Adrenal gland (tissue), 12 donors: ENCODE data around the gene FNBP1L. TPM values are rescaled to one million over a fixed set of nuclear protein-coding genes. Genes with fewer than 3 reads are reported as not detected.

Experiments used
- DNase-seq, 7 donors: peaks; one replicate each; pipeline ENCODE4 v3.0.0-alpha.2; 2019 to 2020
- H3K27ac ChIP-seq, 5 donors: fragments of 200-600 bp; sonication (generic) in 4 of 5; 1 replicate in 3 of 5; 2 replicates in 2 of 5; pipeline versions ENCODE4 v1.5.1 to v1.8.0; 2016 to 2020; ENCODE audit warnings: mild to moderate bottlenecking in 1 of 5
- H3K27me3 ChIP-seq: fragments of 200-600 bp; 2 replicates; pipeline ENCODE4 v1.8.0; 2021
- H3K36me3 ChIP-seq, 2 donors: fragments of 200-600 bp; replicated peaks in 1 of 2; 1 replicate in 1 of 2; 2 replicates in 1 of 2; pipeline versions ENCODE4 v1.5.1 to v1.8.0; 2018 to 2022
- H3K4me1 ChIP-seq, 2 donors: fragments of 200-600 bp; replicated peaks in 1 of 2; 1 replicate in 1 of 2; 2 replicates in 1 of 2; pipeline versions ENCODE4 v1.5.1 to v1.8.0; 2018 to 2021
- H3K4me3 ChIP-seq, 4 donors: fragments of 200-600 bp; sonication (generic) in 3 of 4; one replicate each; pipeline ENCODE4 v1.5.1; 2016 to 2018
- H3K9me3 ChIP-seq, 3 donors: fragments of 200-600 bp; sonication (generic) in 1 of 3; replicated peaks in 1 of 3; 1 replicate in 2 of 3; 2 replicates in 1 of 3; pipeline versions ENCODE4 v1.5.1 to v1.8.0; 2016 to 2021
- CTCF ChIP-seq, 6 experiments: fragments of 450-650 bp in 4 of 6; fragments of 200-600 bp in 2 of 6; sonication (generic) in 1 of 6; IDR thresholded peaks; 1 replicate in 5 of 6; 2 replicates in 1 of 6; pipeline versions ENCODE4 v1.5.1 to v1.8.0; 2016 to 2021; ENCODE audit warnings: antibody characterized with exemption in 6 of 6, mild to moderate bottlenecking in 2 of 6, moderate library complexity in 1 of 6
- POLR2A ChIP-seq, 2 donors: fragments of 450-650 bp; IDR thresholded peaks; one replicate each; pipeline ENCODE4 v1.6.1; 2017; ENCODE audit warnings: antibody characterized with exemption in 2 of 2, mild to moderate bottlenecking in 2 of 2, moderate library complexity in 1 of 2
- WGBS, 4 donors: extraction: QIAGEN DNeasy Blood & Tissue Kit in 2 of 4; methylation state at CpG; one replicate each; pipeline versions ENCODE4 v1.1.5 to v1.1.7; 2013 to 2017; 5-methylcytosine and 5-hydroxymethylcytosine counted together
- intact Hi-C, 2 donors: fragments of 100-400 bp; cut with DNase I; formaldehyde crosslinking; loops; one replicate each; pipeline versions ENCODE4 v1.14.1 to v1.15.0; 2022 to 2023
- polyA plus RNA-seq, 3 donors: library from polyadenylated mRNA; stranded (reverse); fragments of 200-250 nt in 2 of 3; fragments of 350-450 nt in 1 of 3; fragmentation: Illumina TruSeq in 1 of 3; extraction: RNeasy Lipid Tissue Mini Kit (QIAGEN cat#74804) in 1 of 3; gene quantifications; one replicate each; pipeline ENCODE4 v1.2.3, GENCODE V29; 2013 to 2014
- total RNA-seq, 9 donors: library from RNA; depleted of rRNA in 4 of 9; stranded (reverse); fragments of >200 nt in 4 of 9; fragments of 120-200 nt in 1 of 9; fragmentation: NEBNext Ultra II Directional in 1 of 9; extraction: Animal tissue kit (Norgen Biotek cat#: 25700) in 1 of 9; gene quantifications; one replicate each; pipeline versions ENCODE4 v1.1.0 to v1.2.4, GENCODE V29; 2013 to 2023
- donor health status: healthy with polysubstance abuse.
- donor health status: Bipolar disorder and iron deficiency.
- donor health status: DM: yes; HTN: yes; CAD: no.
- donor health status: DM: no; HTN: no; CAD: no.
- donor health status: DM: no; HTN: no; CAD: no.
- donor health status: DM: yes; HTN: yes; CAD: no.

Gene FNBP1L
- total and polyA plus RNA-seq, 12 donors: 6.1 to 21.4 (median 14.3) TPM

- H3K36me3 ChIP-seq: peaks cover 0 to 32% of the 10 kb centered on the region in 2 donors
- no peak for TF ChIP-seq POLR2A (IDR thresholded peaks at IDR 0.05)
- TF ChIP-seq CTCF (IDR thresholded peaks at IDR 0.05): no peak
Observed at GRCh38 chr1:93575621-93576284, 127.8 kb downstream of the FNBP1L start.

GRCh38 chr1:93576346-93576745, 128.4 kb downstream of the FNBP1L start:
- H3K36me3 ChIP-seq: peaks cover 0 to 32% of the 10 kb centered on the region in 2 donors
- H3K9me3 ChIP-seq: no peaks in the 10 kb centered on the region
- no peak overlapping the region for H3K27ac ChIP-seq
- TF ChIP-seq CTCF (IDR thresholded peaks at IDR 0.05) (no peak), POLR2A (IDR thresholded peaks at IDR 0.05) (no peak)
- no peak overlapping the region for H3K4me3 ChIP-seq
- peaks cover 9 to 31% of the 10 kb centered on the region in 2 donors for H3K4me1 ChIP-seq
- intact Hi-C loops: no loop called here
- DNase-seq: peak in 1 of 7 donors; percentile 51
- WGBS, 4 donors: 80 to 90% (median 82%) methylated on average over 9 of the region's 9 CpGs
- H3K27me3 ChIP-seq: no peaks in the 10 kb centered on the region

More at GRCh38 chr1:93575621-93576284, 127.8 kb downstream of the FNBP1L start:
- no peak overlapping the region for H3K27ac ChIP-seq
- no peaks in the 10 kb centered on the region for H3K27me3 ChIP-seq
- DNase-seq: peak in 1 of 7 donors; percentile 51
- no peak overlapping the region for H3K4me3 ChIP-seq
- peaks cover 9 to 31% of the 10 kb centered on the region in 2 donors for H3K4me1 ChIP-seq
- WGBS, 4 donors: 88 to 94% (median 92%) methylated on average over 4 to 10 of the region's 10 CpGs
- no peaks in the 10 kb centered on the region for H3K9me3 ChIP-seq
- intact Hi-C loops: no loop called here

GRCh38 chr1:93576746-93577145, 128.8 kb downstream of the FNBP1L start:
- 90 to 98% (median 94%) methylated on average over 2 of the region's 2 CpGs for WGBS, 4 donors
- Histone ChIP-seq H3K27ac (no peak overlapping the region), H3K4me1 (peaks cover 9 to 31% of the 10 kb centered on the region in 2 donors), H3K4me3 (no peak overlapping the region), H3K27me3 (no peaks in the 10 kb centered on the region), H3K36me3 (peaks cover 0 to 33% of the 10 kb centered on the region in 2 donors), H3K9me3 (no peaks in the 10 kb centered on the region)
- TF ChIP-seq CTCF (IDR thresholded peaks at IDR 0.05) (no peak), POLR2A (IDR thresholded peaks at IDR 0.05) (no peak)
- no peak for DNase-seq
- intact Hi-C loops: no loop called here

- intact Hi-C loops: no loop called here
- Histone ChIP-seq H3K36me3 (peaks cover 0 to 39% of the 10 kb centered on the region in 2 donors), H3K27ac (peak overlapping the region in 2 of 5 donors; percentile 33 to 38), H3K4me1 (peaks cover 9 to 31% of the 10 kb centered on the region in 2 donors), H3K9me3 (no peaks in the 10 kb centered on the region), H3K27me3 (no peaks in the 10 kb centered on the region), H3K4me3 (no peak overlapping the region)
- TF ChIP-seq CTCF (IDR thresholded peaks at IDR 0.05): no peak
- TF ChIP-seq POLR2A (IDR thresholded peaks at IDR 0.05): no peak
- 48 to 68% (median 61%) methylated on average over 7 to 18 of the region's 18 CpGs for WGBS, 4 donors
- DNase-seq: peak in 5 of 7 donors; percentile 45 to 73 (median 69)
Observed at GRCh38 chr1:93577536-93578432, 129.9 kb downstream of the FNBP1L start.
